SIG-M5 (cell line): ENCODE data around the gene TOR4A.

Source experiments
- DNase-seq: peaks from one replicate; lab custom pipeline; 2025; lab: John Stamatoyannopoulos, UW

TOR4A gene

DNA sequence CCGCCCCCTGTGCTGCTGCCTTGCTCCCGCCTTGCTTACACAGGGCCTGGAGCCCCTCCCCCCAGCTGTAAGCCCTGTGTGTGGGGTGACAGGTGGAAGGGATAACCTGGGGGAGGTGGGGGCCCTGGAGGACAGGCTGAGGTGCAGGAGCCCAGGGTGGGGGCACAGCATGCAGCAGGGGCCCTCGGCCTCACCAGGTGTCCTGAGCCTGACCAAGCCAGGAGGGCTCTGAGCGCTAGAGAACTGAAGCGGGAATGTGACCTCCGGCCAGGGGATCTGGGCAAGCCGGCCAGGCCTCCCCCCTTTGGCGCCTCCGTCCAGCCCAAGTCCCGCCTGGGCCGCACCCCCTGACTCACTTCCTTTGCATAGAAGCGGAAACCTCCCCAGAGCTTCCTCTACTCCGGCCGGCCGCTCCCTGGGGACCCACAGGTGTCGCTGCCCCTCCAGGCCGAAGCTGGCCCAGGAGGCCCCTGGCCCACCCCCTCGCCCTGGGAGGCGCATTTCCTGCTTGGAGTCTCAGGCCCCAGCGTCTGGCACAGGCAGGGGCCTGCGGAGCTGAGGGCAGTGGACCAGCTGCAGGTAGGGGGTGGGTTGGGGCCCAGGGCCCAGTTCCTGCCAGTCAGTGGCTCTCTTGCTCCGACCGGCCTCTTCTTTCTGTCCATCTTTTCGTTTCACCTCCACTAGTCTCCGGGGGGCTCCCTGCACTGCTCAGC is at the start of gene TOR4A:
TSS of gene TOR4A (plus strand) at position 398 of the 713 bp plus-strand sequence. CDS start 964 bp downstream, outside the sequence.
- no peak for DNase-seq

DNA sequence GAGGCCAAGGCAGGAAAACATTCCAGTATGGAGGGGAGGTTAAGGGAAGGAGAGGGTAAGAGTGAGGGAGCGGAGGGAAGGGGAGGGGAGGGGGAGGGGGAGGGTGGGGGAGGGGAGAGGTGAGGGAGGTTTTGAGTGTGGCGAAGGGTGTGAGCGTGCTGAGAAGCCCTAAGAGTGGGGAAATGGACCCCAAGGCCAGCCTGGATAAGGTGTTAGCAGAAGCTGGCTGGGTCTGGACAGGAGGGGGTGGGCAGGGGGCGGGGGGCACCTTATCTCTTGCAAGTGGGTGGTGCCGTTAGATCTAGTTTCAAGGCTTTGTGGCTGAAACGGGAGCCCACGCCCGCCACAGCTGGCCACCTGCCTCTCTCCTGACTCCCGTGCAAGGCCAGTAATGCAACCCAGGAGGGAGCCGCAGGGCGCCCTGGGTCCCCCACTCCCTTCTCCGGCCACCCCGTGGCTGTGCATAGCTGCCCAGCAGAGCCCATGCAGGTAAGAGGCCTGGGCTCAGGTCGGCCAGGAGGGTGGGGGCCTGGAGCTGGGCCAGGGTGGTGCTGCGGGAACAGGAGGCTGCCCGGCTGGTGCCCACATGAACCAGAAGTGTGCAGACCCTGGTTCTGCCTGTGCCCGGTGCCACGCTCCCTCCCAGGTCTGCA is 49.5 kb upstream of the TOR4A start:
- DNase-seq = no peak

DNA sequence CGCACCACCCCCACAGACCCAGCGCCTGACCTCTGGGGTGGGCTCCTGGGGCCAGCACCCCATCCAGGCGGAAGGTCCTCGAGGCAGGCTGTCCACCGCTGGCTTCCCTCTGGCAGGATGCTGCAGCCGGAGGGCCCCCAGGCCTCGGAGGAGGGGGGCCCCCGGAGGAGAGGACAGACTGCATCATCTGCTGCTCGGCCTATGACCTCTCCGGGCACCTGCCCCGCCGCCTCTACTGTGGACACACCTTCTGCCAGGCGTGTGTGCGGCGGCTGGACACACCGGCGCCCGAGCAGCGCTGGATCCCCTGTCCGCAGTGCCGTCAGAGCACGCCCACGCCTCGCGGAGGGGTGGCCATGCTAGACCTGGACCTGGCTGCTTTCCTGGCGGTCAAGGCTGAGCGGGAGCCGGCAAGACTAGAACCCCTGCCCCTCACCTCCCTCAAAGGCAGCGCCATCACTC is 49.0 kb upstream of the TOR4A start:
- no peak for DNase-seq

DNA sequence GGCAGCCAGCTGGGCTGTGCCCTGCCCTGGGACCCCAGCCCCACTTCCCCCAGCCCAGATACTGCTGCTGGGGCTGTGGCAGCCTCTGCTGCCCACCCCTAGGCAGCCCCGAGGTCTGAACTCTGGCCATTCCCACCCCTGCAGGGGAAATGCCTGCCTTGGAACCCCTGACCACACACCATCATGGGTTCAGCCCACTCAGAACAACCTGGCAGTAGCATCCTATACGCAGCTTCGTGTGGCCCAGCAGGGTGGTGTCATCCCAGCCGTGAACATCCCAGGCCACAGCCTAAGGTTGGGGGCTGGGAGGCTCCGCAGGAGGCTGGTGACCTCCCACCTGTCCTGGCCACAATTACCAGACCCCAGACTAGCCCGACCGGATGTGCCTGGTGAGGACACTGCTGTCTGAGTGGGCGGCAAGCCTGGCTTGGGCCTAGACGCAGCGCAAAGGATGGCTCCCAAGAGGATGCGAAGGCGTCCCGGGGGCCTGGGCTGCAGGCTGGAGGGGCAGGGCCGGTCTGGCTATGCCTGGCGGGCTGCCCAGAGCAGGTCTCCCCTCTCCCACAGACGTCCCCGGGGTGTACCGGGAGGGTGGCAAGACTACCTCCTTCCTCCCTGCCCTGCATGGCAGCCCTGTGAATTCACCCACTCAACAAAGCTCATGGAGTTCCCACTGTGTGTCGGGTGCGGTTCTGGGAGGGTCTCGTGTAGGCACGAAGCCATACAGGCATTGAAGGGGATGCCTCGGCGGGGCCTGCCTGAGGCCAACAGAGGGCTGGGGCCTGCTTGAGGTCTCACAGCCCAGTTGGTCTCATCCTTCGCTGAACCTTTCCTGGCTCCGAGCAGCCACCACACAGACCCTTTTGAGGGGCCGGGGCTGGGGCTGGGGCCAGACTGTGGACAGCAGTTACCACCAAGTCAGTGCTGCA is 48.3 kb upstream of the TOR4A start:
- no peak for DNase-seq

DNA sequence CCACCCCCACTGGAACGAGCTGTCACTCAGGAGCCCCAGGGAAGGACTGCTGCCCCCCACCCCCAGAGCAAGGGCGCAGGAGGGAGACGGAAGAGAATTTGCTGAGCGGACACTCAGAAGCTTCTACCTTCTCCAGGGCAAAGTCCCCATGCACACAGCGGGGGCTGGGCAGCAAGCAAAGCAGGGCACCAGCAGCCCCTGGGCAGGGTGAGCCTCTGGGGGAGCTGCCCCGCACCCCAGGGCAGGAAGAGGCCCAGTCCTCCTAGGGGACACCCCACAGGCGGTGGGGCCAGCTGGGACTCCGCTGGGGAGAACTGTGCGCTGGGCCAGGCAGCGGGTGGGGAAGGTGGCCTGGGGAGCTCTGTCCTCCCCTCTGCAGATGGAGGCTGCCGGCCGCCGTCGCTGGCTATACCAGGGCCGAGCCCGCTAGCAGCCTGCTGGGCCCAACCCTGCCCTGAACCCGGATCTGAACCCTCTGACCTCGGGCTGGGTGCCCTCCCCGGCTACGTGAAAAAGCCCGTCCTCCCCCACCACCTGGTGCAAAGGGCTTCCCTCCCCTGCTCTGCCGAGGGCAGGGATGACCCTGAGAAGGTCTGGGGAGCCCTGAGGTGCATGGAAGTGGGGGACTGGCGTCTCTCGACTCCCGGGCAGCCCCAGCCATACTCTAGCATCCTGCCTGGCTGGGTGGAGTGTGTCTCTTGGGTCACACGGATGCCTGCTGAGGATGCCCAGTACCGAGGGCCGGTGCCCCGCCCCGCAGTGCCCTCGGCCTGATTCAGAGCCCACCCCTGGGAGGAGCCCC is 47.4 kb upstream of the TOR4A start:
- no peak for DNase-seq

DNA sequence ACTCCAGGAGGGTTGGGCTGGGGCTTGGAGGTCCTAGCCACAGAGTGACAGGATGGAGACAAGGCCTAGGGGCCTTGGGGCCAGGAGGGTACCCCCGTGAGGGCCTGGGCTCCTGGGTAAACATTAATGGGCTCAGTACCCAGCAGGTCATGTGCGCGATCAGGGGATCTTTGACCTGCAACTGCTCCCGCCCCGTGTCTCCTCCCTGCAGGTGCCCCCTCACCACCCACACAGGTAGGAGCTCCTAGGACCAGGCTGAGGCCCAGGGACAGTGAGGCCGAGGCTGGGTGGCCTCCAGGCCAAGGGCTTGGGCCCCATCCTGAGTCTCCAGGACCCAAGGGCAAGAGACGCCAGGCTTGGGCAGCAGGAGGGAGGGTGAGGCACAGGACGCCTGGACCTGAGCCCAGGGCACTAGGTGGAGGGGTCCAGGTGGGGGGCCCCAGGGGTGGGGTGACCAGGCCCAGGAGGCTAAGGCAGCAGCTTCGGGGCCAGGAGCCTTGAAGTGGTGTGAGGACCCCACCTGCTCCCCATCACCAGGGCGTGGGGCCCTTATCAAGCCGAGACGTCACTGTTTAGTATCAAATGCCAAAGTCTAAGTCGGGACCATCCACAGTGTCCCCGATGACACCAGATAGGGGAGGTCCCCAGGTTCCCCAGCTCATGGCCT is 46.7 kb upstream of the TOR4A start, which contains the start of gene SLC34A3:
TSS of gene SLC34A3 (plus strand) at position 197 of the 667 bp plus-strand sequence. CDS start 802 bp downstream, outside the sequence.
- DNase-seq = no peak

DNA sequence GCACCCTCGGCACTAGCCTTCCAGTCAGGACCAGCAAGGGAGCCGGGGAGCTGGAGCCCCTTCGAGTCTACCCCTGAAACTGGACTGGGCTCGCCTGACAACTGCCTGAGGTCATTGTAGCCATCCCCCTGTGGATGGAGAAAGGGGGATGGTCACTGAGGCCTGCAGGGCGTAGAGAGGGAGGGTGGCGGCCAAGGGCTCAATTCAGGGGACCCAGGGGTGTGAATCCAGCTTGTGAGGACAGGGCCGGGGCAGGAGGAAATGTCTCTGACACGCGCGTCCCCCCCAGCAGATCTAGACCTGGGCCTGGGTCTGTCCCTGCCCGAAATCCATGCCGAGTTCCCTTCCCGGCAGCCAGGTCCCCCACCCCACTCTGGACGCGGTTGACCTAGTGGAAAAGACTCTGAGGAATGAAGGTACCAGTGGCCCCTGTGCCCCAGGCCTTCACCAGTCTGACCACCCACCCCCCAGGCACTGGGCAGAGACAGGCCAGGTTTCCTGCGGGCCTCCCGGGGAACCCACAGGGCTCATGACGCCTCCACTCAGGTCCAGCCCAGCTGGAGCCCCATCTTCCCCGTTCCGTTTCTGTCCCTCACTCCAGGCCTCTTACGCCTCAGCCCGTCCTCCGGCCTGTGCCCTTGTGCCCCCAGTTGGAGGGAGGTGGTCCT is 46.0 kb upstream of the TOR4A start:
- no peak for DNase-seq

DNA sequence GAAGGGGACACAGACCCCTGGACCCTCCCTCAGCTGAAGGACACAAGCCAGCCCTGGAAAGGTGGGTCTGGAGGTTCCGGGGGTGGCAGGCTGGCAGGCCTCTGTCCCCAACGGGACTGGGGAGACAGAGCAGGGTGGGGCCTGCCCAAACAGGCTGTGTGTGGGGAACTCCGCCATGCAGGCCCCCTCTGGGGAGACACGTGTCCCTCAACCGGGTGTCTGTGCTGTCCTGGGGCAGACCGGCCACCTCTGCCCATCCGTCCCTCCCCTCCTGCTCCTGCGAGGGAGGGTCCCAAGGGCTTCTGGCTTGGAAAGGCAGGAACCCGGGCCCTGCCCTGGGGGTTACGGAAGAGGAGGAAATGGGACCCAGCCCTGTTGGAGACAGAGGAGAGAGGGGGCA is 45.4 kb upstream of the TOR4A start:
- no peak for DNase-seq

DNA sequence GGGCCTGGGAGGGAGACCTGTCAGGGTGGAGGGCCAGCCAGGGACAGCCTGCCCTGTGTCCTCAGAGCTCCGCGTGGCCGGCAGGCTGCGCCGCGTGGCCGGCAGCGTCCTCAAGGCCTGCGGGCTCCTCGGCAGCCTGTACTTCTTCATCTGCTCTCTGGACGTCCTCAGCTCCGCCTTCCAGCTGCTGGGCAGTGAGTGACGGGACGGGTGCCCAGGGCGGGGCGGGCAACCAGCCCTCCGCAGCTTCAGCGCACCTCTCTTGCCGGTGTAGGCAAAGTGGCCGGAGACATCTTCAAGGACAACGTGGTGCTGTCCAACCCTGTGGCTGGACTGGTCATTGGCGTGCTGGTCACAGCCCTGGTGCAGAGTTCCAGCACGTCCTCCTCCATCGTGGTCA is 45.0 kb upstream of the TOR4A start:
- DNase-seq = no peak

DNA sequence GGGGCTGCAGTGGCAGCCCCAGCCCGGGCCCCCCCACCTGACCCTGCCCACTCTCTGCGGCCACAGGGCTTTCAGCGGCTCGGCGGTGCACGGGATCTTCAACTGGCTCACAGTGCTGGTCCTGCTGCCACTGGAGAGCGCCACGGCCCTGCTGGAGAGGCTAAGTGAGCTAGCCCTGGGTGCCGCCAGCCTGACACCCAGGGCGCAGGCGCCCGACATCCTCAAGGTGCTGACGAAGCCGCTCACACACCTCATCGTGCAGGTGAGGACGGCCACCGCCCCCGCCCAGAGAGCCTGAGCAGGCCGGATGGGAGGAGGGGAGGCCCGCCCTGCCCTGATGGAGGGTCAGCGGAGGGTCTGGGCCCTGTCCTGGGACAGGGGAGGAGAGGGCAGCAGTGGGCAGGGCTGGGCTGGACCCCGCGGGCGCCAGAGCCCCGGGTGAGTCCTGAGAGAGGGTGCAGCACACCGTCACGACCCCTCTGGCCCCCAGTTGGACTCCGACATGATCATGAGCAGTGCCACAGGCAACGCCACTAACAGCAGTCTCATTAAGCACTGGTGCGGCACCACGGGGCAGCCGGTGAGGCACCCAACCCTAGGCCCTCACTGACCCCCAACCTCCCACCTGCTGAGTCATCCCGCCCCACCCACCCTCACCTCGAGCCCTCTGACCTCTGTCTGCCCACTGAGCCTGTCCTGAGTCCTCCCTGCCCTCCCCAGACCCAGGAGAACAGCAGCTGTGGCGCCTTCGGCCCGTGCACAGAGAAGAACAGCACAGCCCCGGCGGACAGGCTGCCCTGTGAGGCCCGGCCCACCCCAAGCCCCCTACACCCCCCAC is 44.2 kb upstream of the TOR4A start:
- DNase-seq = no peak

DNA sequence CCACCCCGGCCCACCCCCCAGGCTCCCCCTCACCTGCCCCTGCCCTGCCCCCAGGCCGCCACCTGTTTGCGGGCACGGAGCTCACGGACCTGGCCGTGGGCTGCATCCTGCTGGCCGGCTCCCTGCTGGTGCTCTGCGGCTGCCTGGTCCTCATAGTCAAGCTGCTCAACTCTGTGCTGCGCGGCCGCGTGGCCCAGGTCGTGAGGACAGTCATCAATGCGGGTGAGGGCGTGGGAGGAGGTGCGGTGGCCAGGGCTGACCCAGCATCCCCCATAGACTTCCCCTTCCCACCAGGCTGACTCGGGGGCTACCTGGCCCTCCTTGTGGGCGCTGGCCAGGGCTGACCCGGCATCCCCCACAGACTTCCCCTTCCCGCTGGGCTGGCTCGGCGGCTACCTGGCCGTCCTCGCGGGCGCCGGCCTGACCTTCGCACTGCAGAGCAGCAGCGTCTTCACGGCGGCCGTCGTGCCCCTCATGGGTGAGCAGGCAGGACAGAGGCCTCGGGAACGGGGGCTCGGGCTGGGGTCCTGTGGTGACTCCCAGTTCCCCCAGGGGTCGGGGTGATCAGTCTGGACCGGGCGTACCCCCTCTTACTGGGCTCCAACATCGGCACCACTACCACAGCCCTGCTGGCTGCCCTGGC is 43.4 kb upstream of the TOR4A start:
- DNase-seq = no peak

DNA sequence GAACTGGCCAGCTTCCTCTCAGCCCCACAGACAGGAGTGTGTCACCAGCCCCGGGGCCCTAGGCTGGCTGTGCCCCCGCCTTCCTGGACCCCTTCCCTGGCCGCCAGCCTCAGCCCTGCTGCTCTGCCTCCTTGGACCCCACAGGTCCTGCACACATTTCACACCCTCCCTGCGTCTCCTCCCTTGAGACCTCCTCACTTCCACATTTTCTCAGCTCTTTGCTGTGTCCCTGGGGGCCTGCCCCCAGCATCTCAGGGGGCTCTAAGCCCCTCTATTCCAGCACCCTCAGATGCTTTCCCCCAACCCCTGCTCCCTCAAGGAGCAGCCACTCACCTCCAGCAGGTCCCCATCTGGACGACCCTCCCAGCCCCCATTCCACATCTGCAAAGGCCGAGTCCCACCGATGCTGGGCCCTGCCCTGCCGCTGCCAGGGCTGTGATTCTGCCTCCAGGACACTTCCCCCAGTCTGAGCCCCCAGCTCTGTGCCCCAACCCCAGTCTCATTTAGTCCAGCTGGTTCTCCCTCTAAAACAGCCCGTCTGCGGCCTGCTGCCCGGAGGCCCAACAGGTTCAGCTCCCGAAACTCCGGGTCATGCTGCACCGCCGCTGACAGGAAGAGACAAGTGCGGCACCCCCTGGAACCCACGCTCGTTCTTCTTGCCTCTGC is 42.6 kb upstream of the TOR4A start:
- DNase-seq = no peak

DNA sequence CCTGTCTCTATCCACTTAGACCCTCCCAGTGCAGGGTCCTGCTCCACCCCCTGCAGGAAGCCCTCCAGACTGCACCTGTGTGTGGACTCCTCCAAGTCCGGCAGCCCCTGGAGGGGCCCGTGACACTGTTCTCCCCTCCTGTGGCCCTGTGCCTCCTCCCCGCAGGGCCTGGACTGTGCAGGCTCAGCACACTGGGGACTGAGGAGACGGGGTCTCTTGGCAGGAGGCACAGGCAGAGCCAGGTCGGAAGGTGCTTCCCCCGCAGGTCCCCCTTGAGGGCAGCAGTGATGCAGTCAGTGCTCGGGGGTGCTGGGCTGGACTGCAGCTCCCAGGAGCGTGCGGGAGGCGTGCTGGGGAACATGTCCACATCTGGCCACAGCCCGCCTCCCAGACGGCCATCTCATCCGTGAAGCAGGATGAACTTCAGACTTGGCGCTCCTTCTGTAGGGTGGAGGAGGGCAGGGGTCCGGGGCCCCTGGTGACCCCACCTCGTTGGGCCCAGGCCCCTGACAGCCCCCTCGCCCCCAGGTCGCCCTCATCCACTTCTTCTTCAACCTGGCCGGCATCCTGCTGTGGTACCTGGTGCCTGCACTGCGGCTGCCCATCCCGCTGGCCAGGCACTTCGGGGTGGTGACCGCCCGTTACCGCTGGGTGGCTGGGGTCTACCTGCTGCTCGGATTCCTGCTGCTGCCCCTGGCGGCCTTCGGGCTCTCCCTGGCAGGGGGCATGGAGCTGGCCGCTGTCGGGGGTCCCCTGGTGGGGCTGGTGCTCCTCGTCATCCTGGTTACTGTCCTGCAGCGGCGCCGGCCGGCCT is 41.9 kb upstream of the TOR4A start:
- no peak for DNase-seq

DNA sequence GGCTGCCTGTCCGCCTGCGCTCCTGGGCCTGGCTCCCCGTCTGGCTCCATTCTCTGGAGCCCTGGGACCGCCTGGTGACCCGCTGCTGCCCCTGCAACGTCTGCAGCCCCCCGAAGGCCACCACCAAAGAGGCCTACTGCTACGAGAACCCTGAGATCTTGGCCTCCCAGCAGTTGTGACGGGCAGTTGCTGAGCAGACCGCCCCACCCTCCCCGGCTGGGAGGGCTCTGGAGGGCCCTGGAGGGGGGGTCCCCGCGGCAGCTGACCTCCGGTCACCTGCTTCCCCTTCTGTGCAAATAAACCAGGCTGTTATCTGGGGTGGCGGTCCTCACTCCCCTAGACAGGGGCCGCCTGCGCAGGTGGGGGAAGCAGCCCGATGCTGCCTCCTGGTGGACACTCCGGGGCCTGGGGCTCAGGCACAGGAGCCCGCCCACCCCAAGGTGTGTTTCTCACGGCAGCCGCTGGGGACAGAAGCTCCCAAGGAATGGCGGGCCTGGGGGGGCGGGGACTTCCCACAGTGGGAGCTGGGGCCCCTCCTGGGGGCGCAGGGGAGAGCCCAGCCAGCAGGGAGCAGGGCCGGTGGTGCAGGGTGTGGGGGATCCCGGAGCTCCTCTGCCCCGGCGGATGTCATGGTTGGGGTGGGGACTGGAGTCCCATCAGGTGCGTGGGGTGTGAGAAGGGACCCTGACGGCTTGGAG is 41.1 kb upstream of the TOR4A start:
- no peak for DNase-seq

DNA sequence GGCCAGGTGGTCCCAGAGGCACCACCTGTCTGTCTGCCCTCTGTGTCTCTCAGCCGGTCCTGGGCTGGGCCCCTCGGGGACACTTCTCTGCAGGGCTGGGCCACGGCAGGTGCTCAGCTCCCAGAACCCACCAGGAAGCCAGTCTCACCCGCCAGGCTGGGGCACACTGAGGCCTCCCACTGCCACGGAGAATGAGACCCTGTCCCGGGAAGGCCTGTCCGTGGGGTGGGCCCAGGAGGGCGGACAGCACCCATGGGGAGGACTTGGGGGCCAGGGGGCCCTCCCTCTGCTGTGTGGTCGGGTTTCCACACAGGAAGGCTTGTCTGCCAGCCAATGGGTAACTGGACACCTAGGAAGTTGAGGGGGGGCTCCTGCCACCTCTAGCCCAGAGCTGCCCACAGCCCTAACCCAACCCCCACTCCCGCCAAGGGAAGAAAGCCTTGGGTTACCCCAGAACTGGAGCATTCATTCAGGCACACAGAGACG is 40.5 kb upstream of the TOR4A start:
- DNase-seq = no peak

DNA sequence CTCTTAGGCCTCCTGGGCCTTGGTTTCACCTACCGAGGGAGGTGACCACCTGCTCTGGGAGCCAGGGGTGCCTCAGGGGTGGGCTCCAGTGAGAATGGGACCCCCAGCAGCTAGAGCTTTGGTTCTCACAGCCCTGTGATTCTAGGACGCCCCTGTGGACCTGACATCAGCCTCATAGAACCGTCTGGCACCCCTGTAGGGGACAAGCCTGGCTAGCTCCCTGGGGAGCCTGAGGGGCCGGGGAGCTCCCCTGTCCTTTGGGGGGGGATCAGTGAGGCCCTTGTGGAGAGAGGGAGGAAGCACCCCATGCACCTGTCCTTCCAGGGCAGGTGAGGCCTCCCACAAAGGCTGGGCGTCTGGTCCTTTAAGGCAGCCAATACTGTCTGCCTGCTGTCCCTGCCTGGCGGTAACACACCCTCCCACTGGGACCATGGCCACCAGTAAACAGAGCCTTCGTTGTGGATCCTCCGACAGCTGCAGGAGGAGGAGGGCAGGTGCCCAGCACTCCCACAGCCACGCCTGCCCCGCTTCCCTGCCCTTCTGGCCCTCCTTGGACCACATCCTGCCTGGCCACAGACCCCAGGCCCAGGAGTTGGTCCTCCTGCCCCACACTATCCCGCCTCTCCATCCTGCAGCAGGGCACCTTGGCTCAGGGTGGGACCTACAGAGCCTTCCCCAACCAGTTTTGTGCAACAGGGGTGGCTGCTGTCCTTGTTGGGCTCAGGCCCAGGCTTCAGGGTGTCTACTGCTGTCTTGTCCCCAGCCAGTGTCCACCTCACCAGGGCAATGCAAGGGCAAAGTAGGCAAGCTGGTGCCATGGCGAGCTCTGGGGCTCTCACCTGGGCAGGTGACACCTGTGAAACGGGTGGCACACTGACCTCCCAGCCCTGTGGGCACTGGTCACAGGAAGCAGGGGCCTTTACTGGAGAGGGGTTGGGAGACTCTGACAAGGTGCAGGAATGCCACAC is 39.5 kb upstream of the TOR4A start:
- no peak for DNase-seq
